ENCODE data around the gene TRIM64.
"Not testable (repeated sequence)": the region's sequence is repeated elsewhere in the genome, so short reads cannot be mapped to it uniquely, and the experiment has no call there.

Gene TRIM64

DNA sequence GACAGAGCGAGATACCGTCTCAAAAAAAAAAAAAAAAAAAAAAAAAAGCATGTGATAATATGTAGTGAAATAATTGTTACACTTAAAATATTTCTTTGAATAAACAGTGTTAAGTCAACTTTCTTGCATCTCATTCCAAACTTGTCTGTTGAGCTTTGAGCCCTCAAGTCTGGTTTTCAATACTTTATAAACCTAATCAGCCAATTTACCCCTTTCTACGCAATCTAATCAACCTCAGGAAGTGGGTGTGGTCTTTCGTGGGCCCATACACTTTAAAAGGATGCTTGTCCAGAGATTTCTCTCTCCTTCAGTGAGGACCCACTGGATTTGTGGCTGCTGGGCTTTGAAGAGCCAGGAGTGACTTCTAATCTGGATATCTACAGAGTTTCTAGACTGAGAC is at the start of gene TRIM64:
Gene TRIM64, plus strand, starts transcription at position 301 of the 400 bp plus-strand sequence. CDS start 2,467 bp downstream, outside the sequence.
- not testable (repeated sequence) for DNase-seq

GRCh38 chr11:89922195-89922660 is 43.6 kb upstream of the TRIM64 start, which contains the start of gene TRIM49D1:
Gene TRIM49D1, minus strand, starts transcription at chr11:89922245. Its CDS starts 4,535 bp downstream, at chr11:89917710.
- DNase-seq = no peak

DNA sequence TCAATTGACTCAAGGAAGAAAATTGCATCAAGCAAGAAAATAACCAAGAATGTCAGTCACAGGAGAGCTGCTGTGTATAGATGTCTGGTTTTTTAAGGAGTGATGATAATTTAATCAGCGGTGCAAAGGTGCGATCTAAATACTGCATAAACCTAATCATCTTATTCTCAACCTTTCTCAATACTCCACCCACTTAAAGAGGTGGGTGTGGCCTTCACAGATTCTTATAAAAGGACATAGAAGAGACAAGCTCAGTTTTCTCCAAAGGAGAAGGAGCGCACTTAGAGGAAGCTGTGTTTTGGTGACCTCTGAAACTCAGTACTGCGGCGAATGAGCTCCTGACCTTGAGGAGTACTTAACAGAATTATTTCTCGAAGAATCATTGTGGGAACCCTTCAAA is 42.1 kb upstream of the TRIM64 start, which contains the start of gene TRIM49D2:
Gene TRIM49D2, plus strand, starts transcription at position 301 of the 400 bp plus-strand sequence. CDS start 2,698 bp downstream, outside the sequence.
- DNase-seq = not testable (repeated sequence)

DNA sequence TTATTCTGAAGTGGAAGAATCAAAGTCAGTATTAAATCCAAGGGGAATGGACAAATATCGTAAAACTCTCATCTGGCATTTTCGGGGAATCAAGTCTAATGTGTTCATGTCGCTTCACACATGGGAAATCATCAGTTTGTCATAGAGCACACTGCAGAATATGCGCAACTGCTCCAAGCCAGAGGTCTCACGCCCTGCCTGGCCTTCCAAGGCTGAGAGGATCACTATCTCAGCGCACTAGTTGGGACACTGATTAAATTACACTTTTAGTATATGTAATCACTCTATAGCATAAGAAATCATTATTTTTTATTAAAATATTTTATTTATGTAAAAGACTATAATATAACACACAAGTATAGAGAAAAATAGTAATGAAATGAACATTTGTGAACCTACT is 5.0 kb upstream of the TRIM64 start:
- not testable (repeated sequence) for DNase-seq

Data from activated CD4-positive, alpha-beta T cell treated with anti-CD3 and anti-CD28 coated beads for 48 hours (primary cell).